ENCODE data around the gene C1QTNF3.
"Not testable (repeated sequence)": the region's sequence is repeated elsewhere in the genome, so short reads cannot be mapped to it uniquely, and the experiment has no call there.

- not testable (repeated sequence) for TF ChIP-seq POLR2A, CTCF (IDR thresholded peaks at IDR 0.05)
These were observed 27.6 kb upstream of the C1QTNF3 start for GRCh38 chr5:34070626-34071025.
